Neural progenitor cell (in vitro differentiated cells): ENCODE data around the gene PUDP. TPM values are rescaled to one million over a fixed set of nuclear protein-coding genes. Genes with fewer than 3 reads are reported as not detected.

Experiments used
- DNase-seq: peaks from one replicate; pipeline ENCODE4 v3.0.0-alpha.2; 2016; ENCODE audit warnings: low spot score
- H2AFZ ChIP-seq: fragments of 200-600 bp; sonication (generic); replicated peaks from 2 replicates; pipeline ENCODE4 v1.6.1; 2016; ENCODE audit warnings: antibody characterized with exemption
- H3F3A ChIP-seq: fragments of 200-600 bp; sonication (generic); 2 replicates; pipeline ENCODE4 v1.6.1; 2016; ENCODE audit warnings: antibody characterized with exemption, low read depth
- H3K27ac ChIP-seq: fragments of 200-600 bp; sonication (generic); 2 replicates; pipeline ENCODE4 v1.5.1; 2016; ENCODE audit warnings: mild to moderate bottlenecking
- H3K27me3 ChIP-seq: fragments of 200-600 bp; sonication (generic); 2 replicates; pipeline ENCODE4 v1.6.1; 2016; ENCODE audit warnings: mild to moderate bottlenecking, moderate library complexity
- H3K36me3 ChIP-seq: fragments of 200-600 bp; sonication (generic); 2 replicates; pipeline ENCODE4 v1.5.1; 2016
- H3K4me1 ChIP-seq: fragments of 200-600 bp; sonication (generic); 2 replicates; pipeline ENCODE4 v1.6.1; 2016; ENCODE audit warnings: mixed run types
- H3K4me2 ChIP-seq: fragments of 200-600 bp; sonication (generic); 2 replicates; pipeline ENCODE4 v1.6.1; 2016
- H3K4me3 ChIP-seq: fragments of 200-600 bp; sonication (generic); 2 replicates; pipeline ENCODE4 v1.5.1; 2016
- H3K79me2 ChIP-seq: fragments of 200-600 bp; sonication (generic); 2 replicates; pipeline ENCODE4 v1.6.1; 2016; ENCODE audit warnings: low read depth
- H3K9ac ChIP-seq: fragments of 200-600 bp; sonication (generic); 2 replicates; pipeline ENCODE4 v1.6.1; 2016
- H3K9me3 ChIP-seq: fragments of 200-600 bp; sonication (generic); 2 replicates; pipeline ENCODE4 v1.5.1; 2016; ENCODE audit warnings: low read depth
- H4K20me1 ChIP-seq: fragments of 200-600 bp; sonication (generic); 2 replicates; pipeline ENCODE4 v1.6.1; 2016; ENCODE audit warnings: low read depth
- H3K27ac Mint-ChIP-seq: 3 replicates; pipeline ENCODE4 v1.8.0; 2021; ENCODE audit warnings: mixed read lengths
- H3K27me3 Mint-ChIP-seq: 2 replicates; pipeline ENCODE4 v1.8.0; 2022; ENCODE audit warnings: low read depth, mild to moderate bottlenecking, inconsistent platforms, moderate library complexity, mixed read lengths; ENCODE audit not compliant: insufficient read depth
- H3K36me3 Mint-ChIP-seq: 3 replicates; pipeline ENCODE4 v1.8.0; 2021; ENCODE audit warnings: mixed read lengths
- H3K4me1 Mint-ChIP-seq: 3 replicates; pipeline ENCODE4 v1.8.0; 2021; ENCODE audit warnings: mixed read lengths
- H3K4me3 Mint-ChIP-seq: 3 replicates; pipeline ENCODE4 v1.8.0; 2021; ENCODE audit warnings: mild to moderate bottlenecking, moderate library complexity, mixed read lengths
- H3K9me3 Mint-ChIP-seq: 3 replicates; pipeline ENCODE4 v1.8.0; 2020; ENCODE audit warnings: mixed read lengths
- CTCF ChIP-seq: fragments of 200-600 bp; sonication (generic); IDR thresholded peaks from 2 replicates; pipeline ENCODE4 v1.5.1; 2017; ENCODE audit warnings: antibody characterized with exemption, mild to moderate bottlenecking
- EZH2 ChIP-seq: fragments of 200-600 bp; sonication (generic); IDR thresholded peaks from 2 replicates; pipeline ENCODE4 v1.6.1; 2017; ENCODE audit warnings: antibody characterized with exemption, mild to moderate bottlenecking, moderate library complexity
- EZH2phosphoT487 ChIP-seq: fragments of 200-600 bp; sonication (generic); IDR thresholded peaks from 2 replicates; pipeline ENCODE4 v1.6.1; 2017; ENCODE audit warnings: antibody characterized with exemption
- total RNA-seq: library from RNA; depleted of rRNA; stranded (reverse); fragments of >200 nt; gene quantifications from 2 replicates; pipeline ENCODE4 v1.2.3, GENCODE V29; 2015; ENCODE audit warnings: low replicate concordance

PUDP gene
- total RNA-seq, 1 donor from 2014 or later = 29.1 TPM

GRCh38 chrX:7083468-7084396 is 64.2 kb downstream of the PUDP start:
- no peaks in the 10 kb centered on the region for H3K79me2 ChIP-seq
- H3K36me3 ChIP-seq = no peaks in the 10 kb centered on the region
- no peak for TF ChIP-seq CTCF
- no peak for TF ChIP-seq EZH2
- TF ChIP-seq EZH2phosphoT487 = no peak
- H3K4me2 ChIP-seq = no peak overlapping the region
- Mint-ChIP-seq H3K9me3 (peaks cover 3% of the 10 kb centered on the region), H3K27me3 (no peaks in the 10 kb centered on the region), H3K36me3 (peaks cover 26% of the 10 kb centered on the region), H3K4me1 (peaks cover 33% of the 10 kb centered on the region), H3K4me3 (no peak overlapping the region), H3K27ac (peak overlapping the region; percentile 88)
- H3K27me3 ChIP-seq = no peaks in the 10 kb centered on the region
- DNase-seq = no peak
- no peaks in the 10 kb centered on the region for H3K9me3 ChIP-seq
- H2AFZ ChIP-seq = no peak overlapping the region
- H3K9ac ChIP-seq = no peak overlapping the region
- H3K27ac ChIP-seq = no peak overlapping the region
- no peaks in the 10 kb centered on the region for H3F3A ChIP-seq
- H3K4me3 ChIP-seq = no peak overlapping the region
- H4K20me1 ChIP-seq = no peaks in the 10 kb centered on the region
- H3K4me1 ChIP-seq = no peaks in the 10 kb centered on the region

- Histone ChIP-seq H3K4me3 (no peak overlapping the region), H4K20me1 (no peaks in the 10 kb centered on the region), H3K9me3 (no peaks in the 10 kb centered on the region), H3K36me3 (no peaks in the 10 kb centered on the region), H2AFZ (no peak overlapping the region), H3K4me2 (no peak overlapping the region), H3K9ac (no peak overlapping the region), H3K27ac (no peak overlapping the region), H3K27me3 (no peaks in the 10 kb centered on the region), H3F3A (no peaks in the 10 kb centered on the region), H3K4me1 (no peaks in the 10 kb centered on the region), H3K79me2 (no peaks in the 10 kb centered on the region)
- H3K27me3 Mint-ChIP-seq = no peaks in the 10 kb centered on the region
- H3K9me3 Mint-ChIP-seq = peaks cover 3% of the 10 kb centered on the region
- peaks cover 26% of the 10 kb centered on the region for H3K36me3 Mint-ChIP-seq
- H3K4me3 Mint-ChIP-seq = no peak overlapping the region
- peaks cover 28% of the 10 kb centered on the region for H3K4me1 Mint-ChIP-seq
- DNase-seq = no peak
- no peak for TF ChIP-seq EZH2
- no peak for TF ChIP-seq EZH2phosphoT487
- no peak overlapping the region for H3K27ac Mint-ChIP-seq
Observed at GRCh38 chrX:7083021-7083420, 64.9 kb downstream of the PUDP start.

GRCh38 chrX:7082556-7082955 is 65.4 kb downstream of the PUDP start:
- Mint-ChIP-seq H3K4me3 (no peak overlapping the region), H3K4me1 (peaks cover 32% of the 10 kb centered on the region)
- no peaks in the 10 kb centered on the region for H4K20me1 ChIP-seq

More at GRCh38 chrX:7082556-7082955, 65.4 kb downstream of the PUDP start:
- no peak overlapping the region for H3K27ac ChIP-seq
- H3K9me3 ChIP-seq = no peaks in the 10 kb centered on the region
- Mint-ChIP-seq H3K36me3 (peaks cover 28% of the 10 kb centered on the region), H3K27ac (peak overlapping the region; percentile 15), H3K27me3 (no peaks in the 10 kb centered on the region), H3K9me3 (peaks cover 3% of the 10 kb centered on the region)
- H3K4me3 ChIP-seq = no peak overlapping the region
- H3K79me2 ChIP-seq = no peaks in the 10 kb centered on the region
- DNase-seq = no peak
- no peaks in the 10 kb centered on the region for H3K27me3 ChIP-seq
- H3K36me3 ChIP-seq = no peaks in the 10 kb centered on the region
- H3K4me1 ChIP-seq = no peaks in the 10 kb centered on the region
- no peaks in the 10 kb centered on the region for H3F3A ChIP-seq
- no peak overlapping the region for H3K9ac ChIP-seq
- no peak overlapping the region for H3K4me2 ChIP-seq
- H2AFZ ChIP-seq = no peak overlapping the region
- TF ChIP-seq CTCF (no peak), EZH2 (no peak), EZH2phosphoT487 (no peak)
